ENCODE measurements around the gene CD86.

GRCh38 chr3:122055215-122055614 is at the start of gene CD86:
- TF ChIP-seq, protein P1, sequence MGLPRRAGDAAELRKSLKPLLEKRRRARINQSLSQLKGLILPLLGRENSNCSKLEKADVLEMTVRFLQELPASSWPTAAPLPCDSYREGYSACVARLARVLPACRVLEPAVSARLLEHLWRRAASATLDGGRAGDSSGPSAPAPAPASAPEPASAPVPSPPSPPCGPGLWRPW (IDR thresholded peaks at IDR 0.05): no peak
- no peak for TF ChIP-seq CTCF (IDR thresholded peaks at IDR 0.05)

Measured in A549 (cell line).